Fibroblast of lung (primary cell): ENCODE results near the gene PGAP3. TPM values are rescaled to one million over a fixed set of nuclear protein-coding genes. Genes with fewer than 3 reads are reported as not detected.

Source experiments
- DNase-seq, 2 donors: peaks; one replicate each; pipeline versions ENCODE4 v3.0.0 to v3.0.0-alpha.2; 2010; ENCODE audit warnings: low read depth in 2 of 2
- H2AFZ ChIP-seq: 2 replicates; pipeline ENCODE4 v1.5.1; 2012; ENCODE audit warnings: low read length, control low read depth, inconsistent platforms
- H3K27ac ChIP-seq: 2 replicates; pipeline ENCODE4 v1.5.1; 2011; ENCODE audit warnings: low read length, control low read depth; ENCODE audit not compliant: insufficient read depth
- H3K27me3 ChIP-seq: 2 replicates; pipeline ENCODE4 v1.5.1; 2011; ENCODE audit warnings: mild to moderate bottlenecking, low read length; ENCODE audit not compliant: control insufficient read depth, insufficient read depth
- H3K36me3 ChIP-seq: 2 replicates; pipeline ENCODE4 v1.5.1; 2011; ENCODE audit warnings: low read length; ENCODE audit not compliant: control insufficient read depth, insufficient read depth
- H3K4me1 ChIP-seq: 2 replicates; pipeline ENCODE4 v1.5.1; 2011; ENCODE audit warnings: low read length; ENCODE audit not compliant: control insufficient read depth, insufficient read depth; ENCODE audit errors: extremely low read depth
- H3K4me2 ChIP-seq: 2 replicates; pipeline ENCODE4 v1.5.1; 2011; ENCODE audit warnings: low read length, control low read depth; ENCODE audit not compliant: insufficient read depth; ENCODE audit errors: extremely low read depth
- H3K4me3 ChIP-seq, 4 experiments: fragments of 200-600 bp in 1 of 4; sonication (generic) in 1 of 4; replicated peaks in 1 of 4; 2 replicates each; pipeline ENCODE4 v1.5.1; 2011 to 2016; ENCODE audit warnings: low read length in 4 of 4, low read depth in 3 of 4, mild to moderate bottlenecking in 3 of 4, control low read depth in 2 of 4, inconsistent platforms in 1 of 4, mixed read lengths in 1 of 4; ENCODE audit not compliant: insufficient read depth in 1 of 4; ENCODE audit errors: control extremely low read depth in 1 of 4
- H3K79me2 ChIP-seq: 2 replicates; pipeline ENCODE4 v1.5.1; 2012; ENCODE audit warnings: mild to moderate bottlenecking, low read length, inconsistent platforms; ENCODE audit not compliant: control insufficient read depth, insufficient read depth
- H3K9ac ChIP-seq: 2 replicates; pipeline ENCODE4 v1.5.1; 2011; ENCODE audit warnings: mild to moderate bottlenecking, low read length, control low read depth; ENCODE audit not compliant: insufficient read depth
- H3K9me3 ChIP-seq: 2 replicates; pipeline ENCODE4 v1.5.1; 2012; ENCODE audit warnings: low read depth, low read length; ENCODE audit not compliant: control insufficient read depth, insufficient read depth
- H4K20me1 ChIP-seq: 2 replicates; pipeline ENCODE4 v1.5.1; 2011; ENCODE audit warnings: low read length; ENCODE audit not compliant: control insufficient read depth, insufficient read depth; ENCODE audit errors: extremely low read depth
- EZH2 ChIP-seq: IDR thresholded peaks from 2 replicates; pipeline ENCODE4 v1.5.1; 2012; ENCODE audit warnings: low read length, control low read depth, mild to moderate bottlenecking; ENCODE audit errors: missing control alignments
- polyA plus RNA-seq, 2 donors: library from polyadenylated mRNA; depleted of rRNA in 1 of 2; stranded (reverse) in 1 of 2; unstranded in 1 of 2; fragments of >200 nt; gene quantifications; 2 replicates each; pipeline ENCODE4 v1.2.1, GENCODE V29; 2011 to 2012; ENCODE audit warnings: missing spikeins in 1 of 2
- total RNA-seq: library from RNA; depleted of rRNA; stranded (reverse); fragments of >200 nt; gene quantifications from 2 replicates; pipeline ENCODE4 v1.2.1, GENCODE V29; 2014
- TF ChIP-seq, protein P1 (sequence below), 2 donors: IDR thresholded peaks in 1 of 2; conservative IDR thresholded peaks in 1 of 2; 1 replicate in 1 of 2; 2 replicates in 1 of 2; pipeline ENCODE4 v1.5.1; 2011 to 2012; ENCODE audit warnings: low read length in 2 of 2, control low read depth in 1 of 2, inconsistent platforms in 1 of 2, low read depth in 1 of 2, mild to moderate bottlenecking in 1 of 2

The PGAP3 gene
- total and polyA plus RNA-seq, 2 donors (not counting 1 experiment from before 2014, with no cell fraction given), result 7.9 to 8.8 TPM

DNA sequence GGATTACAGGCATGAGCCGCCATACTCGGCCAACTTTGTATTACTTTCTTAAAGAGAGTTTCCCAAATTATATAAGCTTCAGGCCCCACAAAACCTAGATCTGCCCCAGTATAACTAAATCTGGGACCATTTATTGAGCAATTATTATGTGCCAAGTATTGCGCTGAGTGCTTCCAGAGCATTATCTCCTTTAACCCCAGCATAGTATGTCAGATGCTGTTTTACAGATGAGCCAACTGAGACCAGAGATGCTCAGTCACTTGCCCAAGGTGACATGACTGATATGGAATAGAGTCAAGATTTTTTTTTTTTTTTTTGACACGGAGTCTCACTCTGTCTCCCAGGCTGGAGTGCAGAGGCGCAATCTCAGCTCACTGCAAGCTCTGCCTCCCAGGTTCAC, 10.1 kb upstream of the PGAP3 start:
- DNase-seq, result no peak
- peaks cover 2% of the 10 kb centered on the region for H3K4me1 ChIP-seq
- H4K20me1 ChIP-seq, result no peaks in the 10 kb centered on the region
- H2AFZ ChIP-seq, result no peak overlapping the region
- TF ChIP-seq, protein P1, sequence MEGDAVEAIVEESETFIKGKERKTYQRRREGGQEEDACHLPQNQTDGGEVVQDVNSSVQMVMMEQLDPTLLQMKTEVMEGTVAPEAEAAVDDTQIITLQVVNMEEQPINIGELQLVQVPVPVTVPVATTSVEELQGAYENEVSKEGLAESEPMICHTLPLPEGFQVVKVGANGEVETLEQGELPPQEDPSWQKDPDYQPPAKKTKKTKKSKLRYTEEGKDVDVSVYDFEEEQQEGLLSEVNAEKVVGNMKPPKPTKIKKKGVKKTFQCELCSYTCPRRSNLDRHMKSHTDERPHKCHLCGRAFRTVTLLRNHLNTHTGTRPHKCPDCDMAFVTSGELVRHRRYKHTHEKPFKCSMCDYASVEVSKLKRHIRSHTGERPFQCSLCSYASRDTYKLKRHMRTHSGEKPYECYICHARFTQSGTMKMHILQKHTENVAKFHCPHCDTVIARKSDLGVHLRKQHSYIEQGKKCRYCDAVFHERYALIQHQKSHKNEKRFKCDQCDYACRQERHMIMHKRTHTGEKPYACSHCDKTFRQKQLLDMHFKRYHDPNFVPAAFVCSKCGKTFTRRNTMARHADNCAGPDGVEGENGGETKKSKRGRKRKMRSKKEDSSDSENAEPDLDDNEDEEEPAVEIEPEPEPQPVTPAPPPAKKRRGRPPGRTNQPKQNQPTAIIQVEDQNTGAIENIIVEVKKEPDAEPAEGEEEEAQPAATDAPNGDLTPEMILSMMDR (conservative IDR thresholded peaks at IDR 0.05 in 1 of 2, IDR thresholded peaks at IDR 0.05 in 1 of 2; ENCODE audit: low read depth in 1 of 2, low read length in 2 of 2), result no peak
- no peak for TF ChIP-seq EZH2
- H3K79me2 ChIP-seq, result peaks cover 9% of the 10 kb centered on the region
- no peak overlapping the region for H3K4me3 ChIP-seq
- no peak overlapping the region for H3K4me2 ChIP-seq
- no peaks in the 10 kb centered on the region for H3K27me3 ChIP-seq
- H3K36me3 ChIP-seq, result no peaks in the 10 kb centered on the region
- no peak overlapping the region for H3K27ac ChIP-seq
- no peaks in the 10 kb centered on the region for H3K9me3 ChIP-seq
- no peak overlapping the region for H3K9ac ChIP-seq

DNA sequence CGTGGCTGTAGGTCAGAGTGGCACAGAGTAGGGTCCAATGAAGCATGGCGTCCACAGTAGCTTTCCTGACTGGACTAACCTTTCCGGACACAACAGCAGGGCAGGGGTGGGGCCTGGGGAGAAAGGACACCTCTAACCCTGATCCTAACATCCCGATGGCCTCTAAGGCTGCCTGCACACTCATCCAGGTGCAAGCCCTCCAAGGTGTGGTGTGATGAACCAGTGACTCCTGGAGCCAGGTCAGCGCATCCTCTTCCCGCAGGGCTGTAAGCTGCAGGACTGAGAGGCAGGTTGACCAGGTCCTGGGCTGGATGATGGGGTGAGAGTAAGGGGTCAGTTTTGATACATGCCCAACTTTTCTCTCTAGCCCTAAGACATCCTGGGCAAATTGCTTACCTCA, 8.9 kb upstream of the PGAP3 start:
- Histone ChIP-seq H4K20me1 (no peaks in the 10 kb centered on the region), H3K79me2 (peaks cover 8% of the 10 kb centered on the region), H3K36me3 (no peaks in the 10 kb centered on the region), H3K9ac (no peak overlapping the region), H3K4me1 (peaks cover 2% of the 10 kb centered on the region), H3K27me3 (no peaks in the 10 kb centered on the region), H3K27ac (no peak overlapping the region), H3K9me3 (no peaks in the 10 kb centered on the region), H2AFZ (no peak overlapping the region), H3K4me3 (no peak overlapping the region), H3K4me2 (no peak overlapping the region)
- TF ChIP-seq, protein P1 (conservative IDR thresholded peaks at IDR 0.05 in 1 of 2, IDR thresholded peaks at IDR 0.05 in 1 of 2; ENCODE audit: low read depth in 1 of 2, low read length in 2 of 2), result no peak
- TF ChIP-seq EZH2, result no peak
- no peak for DNase-seq

DNA sequence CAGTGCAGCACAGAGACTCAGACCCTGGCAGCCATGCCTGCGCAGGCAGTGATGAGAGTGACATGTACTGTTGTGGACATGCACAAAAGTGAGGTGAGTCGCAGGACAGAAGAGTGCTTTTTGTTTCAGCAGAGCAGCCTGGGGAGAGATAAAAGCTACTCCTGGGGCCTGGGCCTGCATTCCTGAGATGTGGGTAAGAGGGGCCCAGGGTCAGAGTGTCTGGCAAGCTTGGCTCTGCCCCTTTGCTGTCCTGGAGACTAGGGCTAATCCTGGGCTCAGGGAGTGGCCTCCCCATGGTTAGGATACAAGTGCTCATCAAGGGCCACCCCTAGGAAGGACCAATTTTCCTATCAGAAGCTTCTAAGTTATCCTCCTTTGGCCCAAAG, 7.2 kb upstream of the PGAP3 start:
- H3K27ac ChIP-seq, result no peak overlapping the region
- no peaks in the 10 kb centered on the region for H3K27me3 ChIP-seq
- H3K9ac ChIP-seq, result no peak overlapping the region
- no peaks in the 10 kb centered on the region for H3K36me3 ChIP-seq
- no peaks in the 10 kb centered on the region for H4K20me1 ChIP-seq
- TF ChIP-seq EZH2, result no peak
- TF ChIP-seq, protein P1 (conservative IDR thresholded peaks at IDR 0.05 in 1 of 2, IDR thresholded peaks at IDR 0.05 in 1 of 2; ENCODE audit: low read depth in 1 of 2, low read length in 2 of 2), result no peak
- H3K4me2 ChIP-seq, result no peak overlapping the region
- H3K79me2 ChIP-seq, result no peaks in the 10 kb centered on the region
- DNase-seq, result no peak
- H2AFZ ChIP-seq, result no peak overlapping the region
- H3K4me3 ChIP-seq, result no peak overlapping the region
- no peaks in the 10 kb centered on the region for H3K4me1 ChIP-seq
- no peaks in the 10 kb centered on the region for H3K9me3 ChIP-seq
